ENCODE measurements around the gene NCEH1.

DNA sequence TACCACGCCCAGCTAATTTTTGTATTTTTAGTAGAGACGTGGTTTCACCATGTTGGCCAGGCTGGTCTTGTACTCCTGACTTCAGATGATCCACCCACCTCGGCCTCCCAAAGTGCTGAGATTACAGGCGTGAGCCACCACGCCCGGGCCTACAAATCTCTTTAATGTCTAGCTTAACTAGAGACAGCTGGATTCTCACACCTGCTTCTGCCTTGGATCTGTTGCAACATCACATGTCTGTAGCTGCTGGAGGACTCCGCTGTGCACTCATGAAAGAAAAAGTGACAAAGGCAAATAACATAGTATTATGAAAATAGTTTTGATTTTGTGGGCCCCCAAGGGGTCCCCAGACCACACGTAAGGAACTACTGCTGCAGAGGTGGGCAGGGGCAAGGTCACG, 85.9 kb downstream of the NCEH1 start:
- TF ChIP-seq CTCF (IDR thresholded peaks at IDR 0.05 in 2 of 3, conservative IDR thresholded peaks at IDR 0.05 in 1 of 3; ENCODE audit: borderline replicate concordance in 1 of 3, insufficient read depth in 1 of 3, low read depth in 2 of 3, low read length in 2 of 3) (no peak), CEBPB (IDR thresholded peaks at IDR 0.05; ENCODE audit: low read depth) (no peak)

All from HCT116 (cell line).